Measurements from ENCODE around the gene PHETA2.
"Not testable (repeated sequence)": the region's sequence is repeated elsewhere in the genome, so short reads cannot be mapped to it uniquely, and the experiment has no call there.

Gene PHETA2

GRCh38 chr22:42111798-42112197 is 37.8 kb downstream of the PHETA2 start:
- DNase-seq, result no peak

DNA sequence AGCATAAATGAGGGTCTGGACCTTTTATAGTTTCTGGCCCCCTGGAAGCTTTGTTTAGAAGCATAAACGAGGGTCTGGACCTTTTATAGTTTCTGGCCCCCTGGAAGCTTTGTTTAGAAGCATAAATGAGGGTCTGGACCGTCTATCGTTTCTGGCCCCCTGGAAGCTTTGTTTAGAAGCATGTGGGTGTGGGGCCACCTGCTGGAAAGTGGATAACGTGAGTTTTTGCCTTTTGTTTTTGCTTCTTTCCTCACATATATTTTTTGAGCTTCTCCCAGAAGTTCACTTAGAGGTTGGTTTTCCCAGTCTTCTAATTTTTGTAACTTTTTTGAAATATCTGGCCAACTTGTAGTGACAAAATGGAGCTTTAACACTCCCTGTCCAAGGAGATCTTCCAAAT is 38.7 kb downstream of the PHETA2 start:
- not testable (repeated sequence) for DNase-seq

GRCh38 chr22:42114721-42115120 is 40.7 kb downstream of the PHETA2 start:
- no peak for DNase-seq

DNA sequence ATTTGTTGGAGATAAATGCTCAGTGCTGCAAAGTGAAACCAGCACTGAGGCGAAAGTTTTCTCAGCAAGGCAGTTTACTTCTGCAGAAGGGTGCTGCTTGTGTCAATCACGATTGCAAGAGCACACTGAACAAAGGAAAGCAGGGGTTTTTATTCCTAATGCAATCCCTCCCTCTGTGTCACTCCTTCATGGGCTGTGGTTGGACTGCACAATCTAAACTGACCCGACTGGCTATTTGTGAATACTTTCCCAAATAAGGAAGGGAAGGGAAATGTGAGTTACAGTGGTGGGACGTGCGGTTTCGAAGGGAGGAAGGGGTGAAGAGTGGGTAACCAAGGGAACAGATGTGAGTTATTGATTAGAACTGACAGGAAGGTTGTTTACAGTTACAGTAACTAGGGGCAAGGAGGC is 41.4 kb downstream of the PHETA2 start:
- not testable (repeated sequence) for DNase-seq

DNA sequence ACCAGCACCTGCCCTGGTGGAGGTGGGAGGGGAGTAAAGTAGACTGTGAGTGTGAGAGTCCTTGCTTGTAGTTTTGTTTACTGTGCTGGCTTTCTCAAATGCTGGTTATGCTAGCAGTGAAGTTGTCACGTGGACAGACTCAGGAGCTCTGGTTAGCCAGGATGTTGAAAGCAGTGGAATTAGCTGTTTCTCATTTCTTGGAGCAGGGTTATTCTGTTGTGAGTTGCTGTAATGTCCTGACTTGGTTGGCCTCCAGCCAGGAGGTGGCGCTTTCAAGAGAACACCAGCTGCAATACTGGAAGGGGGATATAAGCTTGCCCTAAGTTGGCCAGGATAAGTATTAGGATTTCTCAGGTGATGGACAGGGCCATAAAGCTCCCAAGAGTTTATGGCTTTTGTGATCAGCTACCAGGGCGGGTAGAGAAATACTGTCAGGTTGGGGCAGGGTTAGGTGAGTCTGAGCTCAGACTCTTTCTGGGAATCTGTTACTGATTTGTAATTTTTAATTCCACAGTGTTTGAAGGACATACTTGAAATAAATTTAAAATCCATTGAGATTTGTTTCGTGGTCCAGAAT is 42.9 kb downstream of the PHETA2 start:
- no peak for DNase-seq

DNA sequence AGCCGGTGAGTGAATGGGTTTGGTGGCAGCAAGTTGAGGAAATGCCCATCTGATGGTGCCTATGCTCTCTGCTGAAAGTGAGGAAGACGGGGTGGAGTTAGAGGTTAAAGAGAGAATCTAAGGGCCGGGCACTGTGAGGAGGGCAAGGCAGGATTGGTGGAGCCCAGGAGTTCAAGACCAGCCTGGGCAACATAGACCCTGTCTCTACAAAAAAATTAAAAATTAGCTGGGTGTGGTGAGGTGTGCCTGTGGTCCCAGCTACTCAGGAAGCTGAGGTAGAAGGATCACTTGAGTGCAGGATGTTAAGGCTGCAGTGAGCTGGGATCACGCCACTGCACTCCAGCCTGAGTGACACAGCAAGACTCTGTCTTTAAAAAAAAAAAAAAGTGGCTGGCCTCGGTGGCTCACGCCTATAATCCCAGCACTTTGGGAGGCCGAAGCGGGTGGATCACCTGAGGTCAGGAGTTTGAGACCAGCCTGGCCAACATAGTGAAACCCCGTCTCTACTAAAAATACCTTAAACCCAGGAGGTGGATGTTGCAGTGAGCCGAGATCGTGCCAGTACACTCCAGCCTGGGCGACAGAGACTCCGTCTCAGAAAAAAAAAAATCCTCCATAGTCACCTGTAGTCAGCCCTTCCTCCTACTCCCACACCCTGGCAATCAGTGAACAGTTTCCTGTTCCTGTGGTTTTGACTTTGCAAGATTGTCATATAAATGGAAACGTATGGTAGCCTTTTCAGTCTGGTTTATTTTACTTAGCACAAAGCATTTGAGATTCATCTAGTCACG is 46.4 kb downstream of the PHETA2 start:
- DNase-seq, result peak; percentile 22

- DNase-seq, result not testable (repeated sequence)
These were observed 49.5 kb downstream of the PHETA2 start for GRCh38 chr22:42123529-42123928.

- no peak for DNase-seq
These were observed 53.6 kb downstream of the PHETA2 start for GRCh38 chr22:42127606-42128005.

- not testable (repeated sequence) for DNase-seq
These were observed 54.0 kb downstream of the PHETA2 start for GRCh38 chr22:42128007-42128406.

All from stimulated activated CD4-positive, alpha-beta T cell treated with anti-CD3 and anti-CD28 coated beads, Interleukin-12 subunit alpha, Interleukin-12 subunit beta, amount 100 ng/mL, for 4 hours (primary cell).